NCI-H2171 (cell line): ENCODE measurements around the gene PIF1.
"Not testable (repeated sequence)": the region's sequence is repeated elsewhere in the genome, so short reads cannot be mapped to it uniquely, and the experiment has no call there.

Source experiments
- DNase-seq: peaks from one replicate; lab custom pipeline; 2025; lab: John Stamatoyannopoulos, UW

Gene PIF1

GRCh38 chr15:64810497-64811326 is 14.7 kb downstream of the PIF1 start:
- no peak for DNase-seq

GRCh38 chr15:64809649-64810496 is 15.6 kb downstream of the PIF1 start:
- peak; percentile 46 for DNase-seq

- DNase-seq: no peak
These were observed 16.5 kb downstream of the PIF1 start for GRCh38 chr15:64808785-64809453.

- no peak for DNase-seq
These were observed 17.7 kb downstream of the PIF1 start for GRCh38 chr15:64807751-64808222.

GRCh38 chr15:64807051-64807749 is 18.2 kb downstream of the PIF1 start:
- DNase-seq: no peak

GRCh38 chr15:64806509-64806908 is 18.9 kb downstream of the PIF1 start:
- DNase-seq: no peak

- DNase-seq: no peak
These were observed 20.8 kb downstream of the PIF1 start for GRCh38 chr15:64804619-64805018.

GRCh38 chr15:64803526-64803925 is 21.9 kb downstream of the PIF1 start:
- DNase-seq: no peak

GRCh38 chr15:64800476-64800875 is 25.0 kb downstream of the PIF1 start:
- no peak for DNase-seq

GRCh38 chr15:64798905-64799304 is 26.5 kb downstream of the PIF1 start:
- DNase-seq: not testable (repeated sequence)

GRCh38 chr15:64795921-64796320 is 29.5 kb downstream of the PIF1 start:
- not testable (repeated sequence) for DNase-seq

GRCh38 chr15:64795299-64795698 is 30.1 kb downstream of the PIF1 start:
- DNase-seq: not testable (repeated sequence)

- DNase-seq: no peak
These were observed 33.2 kb downstream of the PIF1 start for GRCh38 chr15:64792282-64792681.

GRCh38 chr15:64791401-64791800 is 34.0 kb downstream of the PIF1 start:
- no peak for DNase-seq

- DNase-seq: no peak
These were observed 41.7 kb downstream of the PIF1 start for GRCh38 chr15:64783796-64784195.

- DNase-seq: no peak
These were observed 42.7 kb downstream of the PIF1 start for GRCh38 chr15:64782751-64783150.

- DNase-seq: no peak
These were observed 44.1 kb downstream of the PIF1 start for GRCh38 chr15:64781299-64781698.

GRCh38 chr15:64780600-64781156 is 44.8 kb downstream of the PIF1 start:
- no peak for DNase-seq

GRCh38 chr15:64779630-64780029 is 45.8 kb downstream of the PIF1 start:
- no peak for DNase-seq

GRCh38 chr15:64779024-64779423 is 46.4 kb downstream of the PIF1 start:
- no peak for DNase-seq

- no peak for DNase-seq
These were observed 49.1 kb downstream of the PIF1 start for GRCh38 chr15:64776402-64776786.
